Umbilical cord (tissue), 2 donors: ENCODE data around the gene CA10. TPM values are rescaled to one million over a fixed set of nuclear protein-coding genes. Genes with fewer than 3 reads are reported as not detected.

Experiments
- DNase-seq: peaks from one replicate; pipeline ENCODE4 v3.0.0-alpha.2; 2015; ENCODE audit warnings: low spot score
- total RNA-seq: library from RNA; depleted of rRNA; stranded (reverse); fragments of >200 nt; gene quantifications from one replicate; pipeline ENCODE4 v1.2.3, GENCODE V29; 2014; ENCODE audit warnings: low replicate concordance; ENCODE audit not compliant: insufficient read depth

The CA10 gene
- total RNA-seq, 1 donor from 2014 or later = 0.24 TPM

GRCh38 chr17:52147431-52147830 is 11.1 kb downstream of the CA10 start:
- DNase-seq = no peak

GRCh38 chr17:52145476-52145875 is 13.0 kb downstream of the CA10 start:
- peak; percentile 19 for DNase-seq

- no peak for DNase-seq
Observed at GRCh38 chr17:52143542-52143941, 15.0 kb downstream of the CA10 start.

- no peak for DNase-seq
Observed at GRCh38 chr17:52140601-52141000, 17.9 kb downstream of the CA10 start.

- no peak for DNase-seq
Observed at GRCh38 chr17:52138752-52139151, 19.8 kb downstream of the CA10 start.

GRCh38 chr17:52138350-52138749 is 20.2 kb downstream of the CA10 start:
- no peak for DNase-seq

GRCh38 chr17:52136166-52136565 is 22.3 kb downstream of the CA10 start:
- peak; percentile 10 for DNase-seq

- DNase-seq = no peak
Observed at GRCh38 chr17:52134641-52135040, 23.9 kb downstream of the CA10 start.

GRCh38 chr17:52128721-52129120 is 29.8 kb downstream of the CA10 start:
- DNase-seq = no peak

- no peak for DNase-seq
Observed at GRCh38 chr17:52124993-52125392, 33.5 kb downstream of the CA10 start.

- DNase-seq = no peak
Observed at GRCh38 chr17:52124561-52124960, 34.0 kb downstream of the CA10 start.

- no peak for DNase-seq
Observed at GRCh38 chr17:52120465-52120864, 38.0 kb downstream of the CA10 start.

- DNase-seq = no peak
Observed at GRCh38 chr17:52110923-52111581, 47.5 kb downstream of the CA10 start.

- peak; percentile 62 for DNase-seq
Observed at GRCh38 chr17:52106638-52107261, 51.8 kb downstream of the CA10 start.

GRCh38 chr17:52106072-52106471 is 52.4 kb downstream of the CA10 start:
- DNase-seq = no peak

GRCh38 chr17:52105591-52105990 is 52.9 kb downstream of the CA10 start:
- no peak for DNase-seq

GRCh38 chr17:52096056-52096455 is 62.5 kb downstream of the CA10 start:
- no peak for DNase-seq

GRCh38 chr17:52084176-52084575 is 74.3 kb downstream of the CA10 start:
- DNase-seq = no peak

- DNase-seq = no peak
Observed at GRCh38 chr17:52079496-52079895, 79.0 kb downstream of the CA10 start.

- DNase-seq = no peak
Observed at GRCh38 chr17:52071712-52072111, 86.8 kb downstream of the CA10 start.

- DNase-seq = no peak
Observed at GRCh38 chr17:52064791-52065211, 93.7 kb downstream of the CA10 start.

- no peak for DNase-seq
Observed at GRCh38 chr17:52049496-52049895, 109.0 kb downstream of the CA10 start.

GRCh38 chr17:52049051-52049450 is 109.5 kb downstream of the CA10 start:
- no peak for DNase-seq
